Osteoblast (primary cell): Measurements from ENCODE around the gene TMEM132C. TPM values are rescaled to one million over a fixed set of nuclear protein-coding genes. Genes with fewer than 3 reads are reported as not detected.

Source experiments
- DNase-seq: peaks from one replicate; pipeline ENCODE4 v3.0.0; 2011; ENCODE audit warnings: low spot score, mixed read lengths; ENCODE audit not compliant: insufficient read length; ENCODE audit errors: missing footprints
- H2AFZ ChIP-seq: 2 replicates; pipeline ENCODE4 v1.6.0; 2011; ENCODE audit warnings: mild to moderate bottlenecking, low read length
- H3K27ac ChIP-seq: 2 replicates; pipeline ENCODE4 v1.5.1; 2011; ENCODE audit warnings: mild to moderate bottlenecking, low read depth, low read length, moderate library complexity
- H3K27me3 ChIP-seq: 2 replicates; pipeline ENCODE4 v1.6.0; 2012; ENCODE audit warnings: mild to moderate bottlenecking, control low read depth, inconsistent platforms, low read length, moderate library complexity; ENCODE audit not compliant: insufficient read depth
- H3K36me3 ChIP-seq: 2 replicates; pipeline ENCODE4 v1.5.1; 2011; ENCODE audit warnings: mild to moderate bottlenecking, low read length, control low read depth, moderate library complexity; ENCODE audit not compliant: insufficient read depth
- H3K4me1 ChIP-seq: 2 replicates; pipeline ENCODE4 v1.5.1; 2011; ENCODE audit warnings: mild to moderate bottlenecking, low read length, control low read depth, moderate library complexity; ENCODE audit not compliant: insufficient read depth
- H3K4me2 ChIP-seq: 2 replicates; pipeline ENCODE4 v1.6.0; 2011; ENCODE audit warnings: mild to moderate bottlenecking, low read length; ENCODE audit not compliant: insufficient read depth
- H3K4me3 ChIP-seq: fragments of 200-600 bp; sonication (generic); 3 replicates; pipeline ENCODE4 v1.5.1; 2012; ENCODE audit warnings: mild to moderate bottlenecking, low read length, inconsistent platforms; ENCODE audit not compliant: insufficient read depth
- H3K79me2 ChIP-seq: 2 replicates; pipeline ENCODE4 v1.6.0; 2012; ENCODE audit warnings: mild to moderate bottlenecking, low read length, control low read depth, inconsistent platforms; ENCODE audit not compliant: insufficient read depth
- H3K9me3 ChIP-seq: 2 replicates; pipeline ENCODE4 v1.5.1; 2011; ENCODE audit warnings: low read depth, low read length, control low read depth
- H4K20me1 ChIP-seq: 2 replicates; pipeline ENCODE4 v1.6.0; 2012; ENCODE audit warnings: mild to moderate bottlenecking, low read length, control low read depth; ENCODE audit not compliant: insufficient read depth
- CTCF ChIP-seq: IDR thresholded peaks from 2 replicates; pipeline ENCODE4 v1.5.1; 2011; ENCODE audit warnings: mild to moderate bottlenecking, low read depth, low read length, moderate library complexity; ENCODE audit errors: extremely low read depth
- total RNA-seq: library from RNA; depleted of rRNA; stranded (reverse); fragments of >200 nt; gene quantifications from 2 replicates; pipeline ENCODE4 v1.2.3, GENCODE V29; 2012

TMEM132C gene
- total RNA-seq, 1 donor, result not detected

DNA sequence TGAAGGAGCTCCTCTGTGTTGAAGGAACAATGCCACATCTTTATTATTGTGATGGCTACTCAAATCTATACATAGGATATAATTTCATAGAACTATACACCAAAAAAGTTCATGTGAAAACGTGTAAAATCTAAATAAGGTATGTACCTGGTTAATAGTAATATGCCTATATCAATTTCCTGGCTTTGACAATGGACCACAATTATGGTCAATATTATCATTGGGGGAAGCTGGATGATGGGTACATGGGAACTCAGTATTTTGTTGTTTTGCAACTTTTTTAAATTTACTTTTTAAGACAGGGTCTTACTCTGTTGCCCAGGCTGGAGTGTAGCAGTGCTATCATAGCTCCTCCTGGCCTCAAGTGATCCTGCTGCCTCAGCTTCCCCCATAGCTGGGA lies 270.7 kb downstream of the TMEM132C start:
- DNase-seq, result no peak
- H3K27ac ChIP-seq, result no peak overlapping the region
- no peak overlapping the region for H2AFZ ChIP-seq
- no peaks in the 10 kb centered on the region for H3K4me1 ChIP-seq
- no peak for TF ChIP-seq CTCF
- H3K27me3 ChIP-seq, result no peaks in the 10 kb centered on the region
- no peaks in the 10 kb centered on the region for H3K79me2 ChIP-seq
- H3K4me2 ChIP-seq, result no peak overlapping the region
- H3K36me3 ChIP-seq, result no peaks in the 10 kb centered on the region
- H3K4me3 ChIP-seq, result no peak overlapping the region
- no peaks in the 10 kb centered on the region for H3K9me3 ChIP-seq
- no peaks in the 10 kb centered on the region for H4K20me1 ChIP-seq

DNA sequence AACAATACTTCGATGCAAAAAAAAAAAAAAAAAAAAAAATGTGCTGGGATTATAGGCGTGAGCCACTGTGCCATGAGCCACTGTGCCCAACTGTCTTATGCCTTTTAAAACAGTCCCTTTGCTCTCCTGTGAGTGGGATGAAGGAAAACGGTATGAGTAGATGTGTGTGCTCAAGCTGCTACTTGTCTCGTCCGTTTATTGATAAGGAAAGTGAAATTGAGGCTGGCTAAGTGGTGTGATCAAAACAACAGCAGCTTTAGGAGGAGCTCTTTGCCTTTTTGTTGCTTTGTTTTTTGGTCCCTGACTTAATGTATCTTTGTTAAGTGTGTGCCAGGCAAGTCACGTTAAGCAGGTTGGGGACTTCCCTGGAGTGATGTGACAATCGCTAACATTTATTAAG lies 275.9 kb downstream of the TMEM132C start:
- H3K4me1 ChIP-seq, result no peaks in the 10 kb centered on the region
- H3K79me2 ChIP-seq, result no peaks in the 10 kb centered on the region
- H3K9me3 ChIP-seq, result no peaks in the 10 kb centered on the region
- no peak overlapping the region for H3K4me3 ChIP-seq
- H3K4me2 ChIP-seq, result no peak overlapping the region
- no peak for DNase-seq
- no peak for TF ChIP-seq CTCF
- H3K27me3 ChIP-seq, result no peaks in the 10 kb centered on the region
- H3K27ac ChIP-seq, result no peak overlapping the region
- no peak overlapping the region for H2AFZ ChIP-seq
- no peaks in the 10 kb centered on the region for H3K36me3 ChIP-seq
- H4K20me1 ChIP-seq, result no peaks in the 10 kb centered on the region

GRCh38 chr12:128543460-128543859 lies 276.5 kb downstream of the TMEM132C start:
- DNase-seq, result no peak
- TF ChIP-seq CTCF, result no peak
- Histone ChIP-seq H3K36me3 (no peaks in the 10 kb centered on the region), H2AFZ (no peak overlapping the region), H4K20me1 (no peaks in the 10 kb centered on the region), H3K4me1 (no peaks in the 10 kb centered on the region), H3K4me2 (no peak overlapping the region), H3K27ac (no peak overlapping the region), H3K9me3 (no peaks in the 10 kb centered on the region), H3K79me2 (no peaks in the 10 kb centered on the region), H3K4me3 (no peak overlapping the region), H3K27me3 (no peaks in the 10 kb centered on the region)

DNA sequence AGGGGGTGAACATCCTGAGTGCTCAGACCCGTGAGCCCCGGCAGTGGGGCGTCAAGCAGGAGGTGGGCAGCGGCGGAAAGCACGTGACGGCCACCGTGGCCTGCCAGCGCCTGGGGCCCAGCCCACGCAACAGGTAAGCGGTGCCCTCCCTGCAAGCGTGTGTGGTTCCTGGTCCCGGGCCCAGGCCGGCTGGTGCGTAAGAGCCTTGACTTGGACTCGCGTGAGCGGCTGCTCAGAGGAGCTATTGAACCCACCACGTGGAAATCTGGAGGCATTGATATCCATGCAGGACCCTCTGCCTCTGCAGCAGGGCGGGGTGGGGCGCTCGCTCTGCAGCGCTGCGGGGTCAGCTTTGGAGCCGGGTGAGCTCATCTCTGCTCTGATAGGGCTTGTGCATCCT lies 277.0 kb downstream of the TMEM132C start:
- no peak overlapping the region for H3K4me3 ChIP-seq
- no peaks in the 10 kb centered on the region for H3K9me3 ChIP-seq
- TF ChIP-seq CTCF, result no peak
- H3K4me2 ChIP-seq, result no peak overlapping the region
- H3K4me1 ChIP-seq, result no peaks in the 10 kb centered on the region
- no peaks in the 10 kb centered on the region for H4K20me1 ChIP-seq
- H3K27ac ChIP-seq, result no peak overlapping the region
- no peaks in the 10 kb centered on the region for H3K79me2 ChIP-seq
- no peak overlapping the region for H2AFZ ChIP-seq
- no peak for DNase-seq
- no peaks in the 10 kb centered on the region for H3K36me3 ChIP-seq
- H3K27me3 ChIP-seq, result no peaks in the 10 kb centered on the region
